Stimulated activated CD8-positive, alpha-beta memory T cell treated with anti-CD3 and anti-CD28 coated beads, Interleukin-12 subunit alpha, Interleukin-12 subunit beta, amount 100 ng/mL, for 4 hours (primary cell): ENCODE measurements around the gene MAP2K5.
"Not testable (repeated sequence)": the region's sequence is repeated elsewhere in the genome, so short reads cannot be mapped to it uniquely, and the experiment has no call there.

Experiments used
- DNase-seq: peaks from one replicate; pipeline ENCODE4 v3.0.0-alpha.2; 2020; ENCODE audit warnings: low read depth

The MAP2K5 gene

GRCh38 chr15:67672834-67673233 is 130.3 kb downstream of the MAP2K5 start:
- DNase-seq: not testable (repeated sequence)

DNA sequence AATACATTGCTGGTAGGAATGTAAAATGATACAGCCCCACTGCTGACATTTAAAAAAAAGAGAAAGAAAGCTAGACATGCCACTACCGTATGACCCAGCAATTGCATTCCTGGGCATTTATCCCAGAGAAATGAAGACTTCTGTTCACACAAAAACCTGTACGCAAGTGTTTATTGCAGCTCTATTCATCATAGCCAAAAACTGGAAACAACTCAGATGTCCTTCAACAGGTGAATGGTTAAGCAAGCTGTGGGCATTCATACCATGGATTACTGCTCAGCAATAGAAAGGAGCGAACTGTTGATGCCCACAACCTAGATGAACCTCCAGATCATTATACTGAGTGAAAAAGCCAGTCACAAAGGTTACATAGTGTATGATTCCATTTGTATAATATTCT is 132.5 kb downstream of the MAP2K5 start:
- DNase-seq: no peak

DNA sequence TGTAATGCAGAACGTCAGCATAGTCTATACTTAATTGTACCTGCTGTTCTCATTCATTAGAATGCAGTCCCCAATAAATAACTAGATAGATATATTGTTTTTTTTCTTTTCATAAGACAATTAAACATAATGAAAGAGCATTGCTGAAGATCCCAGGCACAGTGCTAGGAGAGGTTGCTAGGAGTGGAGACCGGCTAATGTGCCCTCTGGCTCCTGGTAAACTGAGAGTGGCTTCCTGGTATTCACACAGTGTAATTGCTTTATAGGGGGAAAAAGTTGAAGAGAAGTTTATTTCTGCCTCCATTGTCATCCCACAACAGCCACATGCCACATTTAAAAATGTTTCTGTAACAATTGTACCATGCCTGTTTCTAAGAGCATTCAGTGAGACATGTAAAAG is 135.6 kb downstream of the MAP2K5 start:
- no peak for DNase-seq

- DNase-seq: no peak
These were observed 136.5 kb downstream of the MAP2K5 start for GRCh38 chr15:67678993-67679392.

GRCh38 chr15:67680641-67681040 is 138.1 kb downstream of the MAP2K5 start:
- DNase-seq: no peak

DNA sequence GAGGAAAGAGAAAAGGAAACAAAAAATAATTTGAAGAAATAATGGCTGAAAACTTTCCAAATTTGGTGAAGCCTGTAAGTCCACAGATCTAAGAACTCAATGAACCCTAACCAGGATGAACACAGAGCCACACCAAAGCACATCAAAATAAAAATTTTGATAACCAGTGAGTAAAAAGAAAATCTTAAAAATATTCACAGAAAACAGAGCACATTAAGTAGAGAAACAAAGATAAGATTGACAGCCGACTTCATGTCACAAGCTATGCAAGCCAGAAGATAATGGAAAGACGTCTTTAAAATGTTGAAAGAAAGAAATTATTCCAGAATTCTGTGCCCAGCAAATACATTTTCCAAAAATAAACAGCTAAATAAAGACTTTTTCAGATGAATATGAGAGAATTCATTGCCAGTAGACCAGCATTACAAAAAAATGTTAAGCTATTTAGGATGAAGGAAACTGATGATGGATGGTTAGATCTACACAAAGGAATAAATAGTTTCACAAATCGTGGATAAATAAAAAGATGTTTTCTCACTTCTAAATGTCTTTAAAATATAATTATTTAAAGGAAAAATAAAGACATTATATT is 142.6 kb downstream of the MAP2K5 start:
- no peak for DNase-seq

DNA sequence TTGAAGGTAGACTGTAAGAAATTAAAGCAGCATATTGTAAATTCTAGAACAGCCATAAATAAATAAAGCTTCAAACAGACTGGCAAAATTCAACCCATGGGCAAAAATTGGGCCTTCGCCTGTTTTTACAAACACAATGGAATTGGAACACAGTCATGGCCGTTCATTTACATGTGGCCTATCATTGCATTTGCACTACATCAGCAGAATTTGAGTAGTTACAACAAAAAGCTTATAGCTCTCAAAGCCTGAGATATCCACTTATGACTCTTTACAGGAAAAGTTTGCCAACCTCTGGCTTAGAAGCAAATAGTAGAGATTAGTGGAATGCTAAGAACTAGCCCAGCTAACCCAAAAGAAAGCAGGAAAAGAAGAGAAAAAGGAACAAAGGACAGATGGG is 143.2 kb downstream of the MAP2K5 start:
- DNase-seq: no peak

- DNase-seq: no peak
These were observed 148.4 kb downstream of the MAP2K5 start for GRCh38 chr15:67690936-67691335.

GRCh38 chr15:67691450-67691849 is 148.9 kb downstream of the MAP2K5 start:
- DNase-seq: no peak

GRCh38 chr15:67692573-67692972 is 150.1 kb downstream of the MAP2K5 start:
- DNase-seq: no peak

DNA sequence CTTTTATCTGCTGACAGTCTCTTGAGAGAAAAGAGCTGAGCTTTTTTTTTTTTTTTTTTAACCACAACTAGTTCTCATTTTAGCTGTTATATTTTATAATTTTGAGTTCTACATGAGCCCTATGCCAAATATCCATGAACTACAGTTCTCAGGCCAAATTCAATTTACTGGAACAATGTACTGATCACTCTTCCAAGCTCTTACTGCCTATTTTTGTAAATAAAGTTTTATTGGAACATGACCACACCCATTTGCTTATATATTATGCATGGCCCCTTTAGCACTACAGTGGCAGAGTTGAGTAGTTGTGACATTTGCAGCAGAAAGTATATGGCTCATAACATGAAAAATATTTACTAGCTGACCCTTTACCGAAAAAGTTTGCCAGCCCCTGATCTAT is 153.6 kb downstream of the MAP2K5 start:
- DNase-seq: no peak

DNA sequence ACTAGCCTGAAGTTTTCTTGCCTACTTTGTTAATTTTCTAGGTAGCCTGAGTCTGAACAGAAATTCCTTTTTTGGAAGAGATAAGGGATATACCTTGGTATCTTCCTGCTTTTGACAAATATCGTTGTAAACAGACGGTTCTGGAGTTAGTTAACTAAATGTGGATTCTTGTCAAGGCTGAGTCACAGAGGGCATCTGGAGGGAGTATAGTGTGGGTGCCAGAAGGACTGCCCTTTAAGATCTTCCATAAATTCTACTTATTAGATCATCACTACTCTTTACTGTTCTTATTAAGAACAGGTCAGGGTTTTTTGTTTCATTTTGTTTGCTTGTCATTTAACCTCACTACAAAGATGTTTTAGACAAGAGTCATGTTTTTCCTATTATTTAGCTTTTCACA is 157.5 kb downstream of the MAP2K5 start:
- DNase-seq: no peak

DNA sequence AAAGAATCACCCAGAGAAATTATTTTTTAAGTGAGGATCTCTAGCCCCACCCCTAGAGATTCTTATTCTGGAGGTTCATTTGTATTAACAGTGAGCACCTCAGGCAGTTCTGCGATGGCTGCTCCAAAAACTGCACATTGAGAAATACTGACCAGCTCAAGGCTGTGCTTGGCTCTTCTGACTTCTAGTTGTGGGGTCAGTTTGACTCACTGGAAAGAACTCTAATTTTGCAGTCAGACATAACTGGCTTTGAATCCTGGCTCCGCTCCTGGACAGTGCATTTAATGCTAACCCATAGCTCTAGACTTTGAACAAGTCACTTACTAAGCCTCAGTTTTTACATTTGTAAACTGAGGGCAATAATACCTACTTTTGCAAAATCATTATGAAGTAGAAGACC is 159.2 kb downstream of the MAP2K5 start:
- DNase-seq: no peak

GRCh38 chr15:67707520-67708283 is 165.2 kb downstream of the MAP2K5 start:
- DNase-seq: no peak

DNA sequence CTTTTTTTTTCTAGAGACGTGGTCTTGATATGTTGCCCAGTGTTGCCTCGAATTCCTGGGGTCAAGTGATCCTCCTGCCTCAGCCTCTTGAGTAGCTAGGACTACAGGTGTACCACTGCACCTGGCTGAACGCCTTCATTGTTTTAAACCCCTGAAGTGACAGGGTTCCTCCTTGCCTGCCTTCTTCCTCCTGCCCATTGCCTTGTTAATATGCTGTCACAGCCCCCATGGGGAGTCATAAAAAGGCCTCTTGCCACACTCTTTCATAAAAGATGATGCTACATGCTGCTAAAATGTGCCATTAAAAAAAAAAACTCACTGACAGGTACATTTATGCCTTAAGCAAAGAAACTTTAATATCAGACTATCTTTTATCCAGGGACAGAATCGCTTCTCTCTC is 166.0 kb downstream of the MAP2K5 start:
- no peak for DNase-seq

DNA sequence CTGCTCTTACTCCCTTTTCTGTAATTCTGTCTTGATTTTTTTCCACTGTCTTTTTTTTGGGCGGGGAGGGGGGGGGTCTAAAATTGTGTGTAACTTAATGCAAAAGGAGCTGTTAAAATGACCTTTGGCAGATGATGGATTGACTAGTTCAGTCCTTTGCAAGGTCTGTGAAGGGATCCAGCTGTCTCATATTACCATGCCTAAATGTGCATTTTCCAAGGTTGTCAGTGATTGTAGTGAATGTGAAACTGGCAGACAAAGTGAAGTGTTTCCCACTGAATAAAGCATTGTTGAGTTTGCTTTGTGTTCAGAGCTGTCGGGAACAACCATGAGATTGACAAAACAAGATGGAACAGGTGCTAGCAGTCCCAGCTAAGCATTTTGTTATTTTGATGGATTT is 172.7 kb downstream of the MAP2K5 start:
- DNase-seq: no peak

GRCh38 chr15:67716171-67716570 is 173.7 kb downstream of the MAP2K5 start:
- DNase-seq: no peak

DNA sequence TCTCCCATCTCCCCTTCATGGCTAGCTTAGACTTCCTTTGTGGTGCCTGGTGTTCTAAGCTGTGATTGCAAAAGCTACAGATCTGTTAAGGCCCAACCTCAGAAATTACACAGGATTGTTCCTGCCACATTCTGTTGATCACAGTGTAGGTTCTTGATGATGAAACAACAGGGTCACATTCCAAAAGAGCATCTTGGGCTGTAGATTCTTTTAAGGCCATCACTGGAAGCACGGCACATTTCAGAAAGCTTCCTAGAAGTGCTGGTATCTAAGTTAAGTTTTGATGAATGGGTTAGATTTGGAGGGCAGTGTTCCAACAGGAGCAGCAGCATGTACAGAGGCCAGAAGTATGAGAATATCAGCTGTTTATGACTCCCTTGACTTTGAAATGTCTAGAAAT is 175.3 kb downstream of the MAP2K5 start:
- DNase-seq: no peak

DNA sequence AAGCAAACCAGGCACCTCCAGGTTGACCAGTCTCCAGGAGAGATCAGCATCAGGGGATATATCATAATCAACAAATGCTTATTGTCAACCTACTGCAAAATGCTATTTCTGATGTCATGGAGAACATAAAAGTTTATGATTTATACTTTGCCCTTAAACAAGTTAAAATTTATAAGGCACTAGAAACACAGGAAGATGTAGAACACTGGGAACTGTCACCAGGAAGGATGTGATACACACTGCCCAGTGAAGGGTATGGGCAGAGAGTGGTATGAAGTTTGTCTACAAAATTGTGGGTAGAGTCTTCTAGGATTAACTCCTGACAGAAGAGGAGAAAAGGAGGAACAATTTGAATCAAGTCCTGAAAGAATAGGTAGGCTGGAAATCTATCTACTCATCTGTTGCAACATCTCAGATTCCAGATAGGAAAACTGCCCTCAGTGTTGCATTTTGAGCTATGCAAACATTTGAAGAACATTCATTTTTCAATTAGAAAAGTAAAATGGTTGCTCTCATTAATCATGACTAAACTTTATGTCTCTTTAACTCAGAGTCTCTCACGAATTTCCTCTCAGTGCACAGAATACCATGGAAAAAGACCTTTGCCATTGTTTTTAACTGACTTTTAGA is 176.9 kb downstream of the MAP2K5 start:
- no peak for DNase-seq

DNA sequence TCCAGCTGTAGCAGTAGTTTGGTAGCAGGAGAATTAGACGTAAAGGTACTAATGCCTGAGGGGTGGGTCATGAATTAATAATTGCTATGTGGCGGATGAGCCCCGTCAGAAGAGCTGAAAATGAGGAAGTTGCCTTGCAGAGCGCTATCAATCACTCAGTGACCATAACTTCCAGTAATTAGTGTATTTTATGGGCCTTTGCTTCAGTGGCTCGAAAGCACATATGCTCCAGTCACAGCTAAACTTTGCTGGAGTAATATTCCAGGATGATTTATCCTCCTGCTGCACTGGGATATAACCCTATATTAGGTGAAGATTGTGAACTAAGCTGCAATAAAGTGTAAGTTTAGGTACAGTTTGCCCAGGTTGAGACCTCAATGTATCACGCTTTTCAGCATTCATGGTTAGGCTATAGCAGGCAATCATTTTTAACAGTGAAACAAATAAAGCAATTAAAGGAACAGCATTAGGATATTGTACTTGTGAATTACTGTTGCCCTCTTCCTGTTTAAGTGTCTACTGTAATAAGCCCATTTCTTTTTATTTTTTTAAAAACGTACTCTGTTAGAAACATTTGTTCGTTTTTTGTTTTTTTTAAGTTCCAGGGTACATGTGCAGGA is 178.2 kb downstream of the MAP2K5 start:
- no peak for DNase-seq

DNA sequence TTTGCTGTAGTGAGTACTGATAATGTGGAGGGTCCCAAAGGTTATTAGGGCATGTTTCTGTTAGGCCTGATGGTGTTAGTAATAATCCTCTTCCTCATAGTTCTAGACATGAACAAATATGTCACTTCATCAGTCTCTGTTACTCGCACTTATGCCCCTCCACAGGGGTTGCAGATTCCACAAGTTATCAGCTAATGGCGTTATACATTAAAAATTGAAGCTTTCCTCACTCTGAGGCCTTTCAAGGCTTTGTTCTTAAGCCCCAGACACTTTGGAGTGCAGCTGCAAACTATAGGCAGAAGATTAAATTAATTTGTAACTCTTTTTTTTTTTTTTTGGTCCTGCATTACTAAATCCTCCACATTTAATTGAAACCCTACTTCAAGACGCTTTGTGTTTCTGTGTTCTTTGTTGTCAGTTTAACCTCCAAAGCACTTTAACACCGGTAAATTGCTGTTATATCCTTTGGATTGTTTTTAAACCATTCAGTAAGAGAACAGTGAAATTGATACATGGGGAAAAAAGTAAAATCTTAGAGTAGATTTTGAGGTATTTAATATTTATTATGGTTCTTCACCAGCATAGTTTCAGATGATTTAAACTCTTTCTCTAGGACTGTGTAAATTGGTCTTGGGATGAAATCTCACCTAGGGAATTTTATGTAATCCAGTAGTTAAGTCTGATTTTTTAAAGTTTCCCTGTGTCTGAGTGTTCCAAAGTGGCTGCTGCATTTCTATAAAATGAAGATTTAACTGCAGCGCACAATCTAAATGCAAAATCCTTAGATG is 179.7 kb downstream of the MAP2K5 start:
- no peak for DNase-seq

DNA sequence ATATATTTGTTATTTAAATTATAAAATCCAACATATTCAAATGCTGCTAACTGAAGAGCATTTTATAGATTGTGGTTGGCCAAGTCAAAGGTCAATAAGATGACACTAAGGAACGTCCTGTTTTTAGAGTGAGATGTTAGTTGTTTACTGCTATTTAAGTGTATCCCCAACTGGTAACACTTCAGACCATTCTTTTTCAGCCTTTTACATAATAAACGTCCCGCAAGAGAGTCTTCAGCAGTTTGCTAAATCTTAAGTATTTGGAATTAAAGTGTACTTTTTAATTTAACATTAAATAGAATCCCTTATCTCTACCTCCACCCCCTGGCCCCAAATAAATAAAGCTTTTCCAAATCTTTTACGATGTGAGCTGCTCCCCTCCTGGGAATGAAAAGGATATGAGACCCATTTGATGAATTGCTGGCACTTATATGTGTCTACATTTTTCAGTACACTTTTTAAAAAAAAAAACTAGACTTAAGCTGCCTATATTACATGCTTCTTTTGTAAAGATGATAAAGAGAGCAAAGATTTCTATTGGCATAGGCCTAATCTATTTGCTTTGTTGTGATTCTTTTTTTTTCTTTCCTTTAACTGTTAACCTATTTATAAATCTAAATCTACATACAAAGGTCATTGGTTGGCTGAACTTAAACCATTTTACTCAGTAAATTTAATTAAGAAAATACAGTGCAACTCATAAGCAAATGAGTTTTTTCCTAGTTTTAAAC is 181.0 kb downstream of the MAP2K5 start:
- no peak for DNase-seq
